ENCODE results near the gene OR1L4.

Gene OR1L4, protein sequence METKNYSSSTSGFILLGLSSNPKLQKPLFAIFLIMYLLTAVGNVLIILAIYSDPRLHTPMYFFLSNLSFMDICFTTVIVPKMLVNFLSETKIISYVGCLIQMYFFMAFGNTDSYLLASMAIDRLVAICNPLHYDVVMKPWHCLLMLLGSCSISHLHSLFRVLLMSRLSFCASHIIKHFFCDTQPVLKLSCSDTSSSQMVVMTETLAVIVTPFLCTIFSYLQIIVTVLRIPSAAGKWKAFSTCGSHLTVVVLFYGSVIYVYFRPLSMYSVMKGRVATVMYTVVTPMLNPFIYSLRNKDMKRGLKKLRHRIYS

DNA sequence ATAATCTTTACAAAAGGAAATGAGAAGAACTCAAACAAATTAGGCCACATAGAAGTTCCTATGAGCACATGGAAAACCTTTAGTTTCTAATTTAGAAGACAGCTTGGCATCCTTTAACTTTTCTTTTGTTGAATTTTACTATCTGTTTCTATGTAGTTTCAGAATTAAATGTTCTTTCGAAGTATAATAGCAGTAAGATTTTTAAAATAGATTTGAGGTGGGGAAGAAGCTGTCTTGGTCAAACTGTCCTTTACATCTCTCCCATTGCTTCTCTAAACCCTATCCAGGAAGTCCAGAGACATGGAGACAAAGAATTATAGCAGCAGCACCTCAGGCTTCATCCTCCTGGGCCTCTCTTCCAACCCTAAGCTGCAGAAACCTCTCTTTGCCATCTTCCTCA is at the start of gene OR1L4:
Gene OR1L4, plus strand, starts transcription at position 301 of the 400 bp plus-strand sequence. Its CDS starts 0 bp downstream, at position 301.
- DNase-seq = no peak

DNA sequence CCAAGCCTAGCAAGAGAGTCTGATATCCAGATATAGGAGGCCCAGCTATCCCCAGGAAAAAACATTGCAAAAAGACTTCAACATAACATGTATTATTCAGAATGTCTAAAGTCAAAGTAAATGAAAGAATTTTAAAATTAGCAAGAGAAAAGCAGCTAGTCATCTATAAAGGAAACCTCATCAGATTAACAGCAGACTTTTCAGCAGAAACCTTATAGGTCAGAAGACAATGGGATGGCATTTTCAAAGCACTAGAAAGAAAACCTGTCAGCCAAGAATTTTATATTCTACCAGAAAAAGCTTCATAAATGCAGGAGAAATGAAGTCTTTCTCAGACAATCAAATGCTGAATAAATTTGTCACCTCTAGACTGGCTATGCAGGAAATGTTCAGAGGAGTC is 38.9 kb upstream of the OR1L4 start:
- DNase-seq = no peak

DNA sequence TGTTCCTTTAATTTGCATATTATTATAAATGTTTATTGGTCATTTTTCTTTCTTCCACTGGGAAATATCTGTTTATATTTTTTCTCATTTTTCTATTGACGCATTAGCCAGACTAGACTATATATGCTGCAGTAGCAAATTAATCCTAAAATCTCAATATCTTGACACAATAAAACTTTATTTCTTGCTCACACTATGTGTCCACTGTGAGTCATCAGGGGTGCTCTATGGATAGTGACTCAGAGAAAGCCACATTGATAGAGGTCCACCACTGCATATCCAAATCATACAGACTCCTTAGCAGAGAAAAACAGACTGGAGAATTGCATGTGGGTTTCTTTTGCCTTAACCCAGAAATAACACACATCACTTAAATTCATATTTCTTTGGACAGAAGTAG is 28.1 kb upstream of the OR1L4 start:
- DNase-seq = no peak

DNA sequence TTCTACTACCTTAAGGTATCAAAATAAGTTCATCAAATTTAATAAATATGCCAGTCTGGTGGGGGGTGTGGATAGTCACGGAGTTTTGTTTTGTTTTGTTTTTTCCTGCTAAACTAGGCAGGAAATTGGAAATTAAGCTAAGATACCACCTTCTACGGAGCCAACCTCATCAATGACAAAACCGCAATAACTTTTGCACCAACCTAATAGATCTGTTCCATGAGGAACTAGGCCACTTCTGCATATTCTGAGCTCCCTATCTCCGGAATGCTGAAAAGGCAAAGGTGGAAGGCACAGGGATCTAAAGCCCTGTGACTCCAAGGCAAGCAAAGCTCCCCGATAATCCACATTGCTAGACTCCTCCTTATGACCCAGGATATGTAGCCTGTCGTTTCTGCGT is 5.8 kb upstream of the OR1L4 start:
- DNase-seq = no peak

DNA sequence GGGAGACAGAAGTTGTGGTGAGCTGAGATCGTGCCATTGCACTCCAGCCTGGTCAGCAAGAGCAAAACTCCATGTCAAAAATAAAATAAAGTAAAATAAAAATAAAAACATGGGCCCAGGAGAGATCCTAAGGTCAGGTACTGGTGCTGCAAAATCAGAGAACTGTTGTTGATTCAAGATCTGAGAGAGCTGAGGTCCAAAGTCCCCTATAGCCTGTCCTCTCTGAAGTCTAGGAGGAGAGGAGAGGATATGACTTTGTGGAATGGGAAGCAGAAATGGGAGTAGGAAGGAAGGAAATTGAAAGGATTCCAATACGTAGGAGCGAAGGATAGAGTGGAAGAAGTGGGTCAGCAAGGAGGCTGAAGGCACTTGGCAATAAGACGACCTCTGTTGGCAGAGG is 4.6 kb upstream of the OR1L4 start:
- DNase-seq = no peak

DNA sequence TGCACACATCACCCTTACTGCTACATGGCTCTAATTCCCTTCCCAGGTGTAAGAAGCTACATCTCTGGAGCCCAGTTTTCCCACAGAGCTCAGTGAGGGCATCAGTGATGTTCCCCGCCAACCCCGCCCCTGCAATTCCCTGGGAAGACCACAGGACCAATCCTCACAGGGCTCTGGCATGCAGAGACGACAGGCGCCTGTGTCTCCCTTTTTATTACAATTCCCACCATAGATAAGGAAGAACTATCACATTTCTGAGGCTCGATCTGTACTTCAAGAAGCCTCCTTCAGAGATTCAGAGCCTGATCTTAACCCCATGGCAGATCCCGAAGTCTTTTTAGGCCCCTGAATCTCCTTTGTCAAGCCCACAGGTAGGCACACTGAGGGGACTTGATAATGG is 18.2 kb downstream of the OR1L4 start, which contains the start of gene OR1L6:
Gene OR1L6, plus strand, starts transcription at position 301 of the 400 bp plus-strand sequence. CDS start 7,545 bp downstream, outside the sequence.
- no peak for DNase-seq

DNA sequence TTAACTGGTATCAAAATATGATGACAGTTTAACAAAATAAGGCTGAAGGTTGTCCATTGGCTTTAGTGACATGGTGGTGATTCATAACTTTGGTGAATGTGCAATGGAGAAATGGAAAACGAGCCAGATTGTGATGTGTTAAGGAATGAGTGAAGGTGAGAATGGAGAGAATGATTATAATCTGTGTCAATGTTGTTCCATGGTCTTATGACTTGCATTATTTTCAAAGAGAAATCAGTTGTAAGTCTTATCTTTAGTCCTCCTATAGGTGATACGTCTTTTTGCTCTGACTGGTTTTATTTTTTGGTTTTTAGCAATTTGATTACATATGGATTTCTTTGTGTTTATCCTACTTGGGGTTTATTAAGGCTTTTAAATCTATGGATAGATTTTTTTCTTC is 31.0 kb downstream of the OR1L4 start:
- DNase-seq = no peak

DNA sequence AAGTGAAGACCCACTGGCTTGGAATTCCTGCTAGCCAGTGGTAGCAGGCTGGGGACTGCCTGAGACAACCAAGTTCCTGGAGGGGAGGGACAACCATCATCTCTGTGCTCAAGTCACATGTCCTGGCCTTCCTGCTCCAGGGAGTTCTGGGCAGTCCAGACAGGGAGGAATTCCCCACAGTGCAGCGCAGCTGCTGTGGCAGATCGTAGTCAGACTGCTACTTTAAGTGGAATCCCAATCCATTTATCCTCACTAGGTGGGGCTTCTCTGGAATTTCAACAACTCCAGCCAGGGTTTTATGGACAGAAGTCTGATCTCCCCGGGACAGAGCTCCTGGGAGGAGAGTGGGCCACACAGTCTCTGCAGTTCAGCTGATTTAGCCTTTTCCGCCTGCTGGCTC is 44.0 kb downstream of the OR1L4 start:
- no peak for DNase-seq

Data from KG1 (cell line).